K562 (cell line): ENCODE results near the gene PGBD1. TPM values are rescaled to one million over a fixed set of nuclear protein-coding genes. Genes with fewer than 3 reads are reported as not detected.

Experiments
- ATAC-seq: fragments of 200-7000 bp; cut with Tn5 transposase; 3 replicates; pipeline ENCODE4 v1.9.1; 2020; ENCODE audit warnings: moderate library complexity
- BruUV-seq: library from RNA; stranded (reverse); fragments of 400-500 nt; replicated peaks from 2 replicates; lab custom pipeline; 2021; lab: Mats Ljungman, UMichigan
- CTCF ChIA-PET: fragments of 300-600 bp; formaldehyde crosslinking; extraction: SDS; loops from one replicate; lab custom pipeline; 2021; ENCODE audit warnings: low intra/inter-chr PET ratio; lab: Yijun Ruan, JAX
- POLR2A ChIA-PET: fragments of 300-600, 350-650 bp; sonication (Branson Sonifier 250); formaldehyde crosslinking; extraction: SDS; loops from one replicate; lab custom pipeline; 2021; ENCODE audit warnings: antibody characterized with exemption, inconsistent platforms; lab: Yijun Ruan, JAX
- DNase-seq, 4 experiments: peaks; one replicate each; pipeline versions ENCODE4 v3.0.0 to v3.0.0-alpha.2; 2011 to 2018; ENCODE audit warnings: low spot score in 3 of 4, mixed read lengths in 3 of 4; ENCODE audit errors: extremely low read depth in 1 of 4
- FAIRE-seq: peaks from 2 replicates; lab custom pipeline; 2011; peaks lifted over from hg19 to GRCh38; lab: Jason Lieb, UNC
- H2AFZ ChIP-seq: 2 replicates; pipeline ENCODE4 v1.6.0; 2011; ENCODE audit warnings: low read depth, low read length, control low read depth, inconsistent platforms
- H3K27ac ChIP-seq: fragments of 200-600 bp; 3 replicates; pipeline ENCODE4 v1.8.0; 2011; ENCODE audit warnings: low read depth, mild to moderate bottlenecking, control low read depth, inconsistent platforms, low read length, moderate library complexity, mixed read lengths; ENCODE audit errors: extremely low read depth
- H3K27me3 ChIP-seq, 2 experiments: fragments of 300-600 bp in 1 of 2; 2 replicates in 1 of 2; 3 replicates in 1 of 2; pipeline versions ENCODE4 v1.6.0 to v1.8.0; 2011; ENCODE audit warnings: inconsistent platforms in 2 of 2, low read length in 2 of 2, mild to moderate bottlenecking in 1 of 2, mixed read lengths in 1 of 2, moderate library complexity in 1 of 2; ENCODE audit not compliant: control insufficient read depth in 2 of 2, insufficient read depth in 2 of 2
- H3K36me3 ChIP-seq: fragments of 300-600 bp; 3 replicates; pipeline ENCODE4 v1.8.0; 2011; ENCODE audit warnings: mild to moderate bottlenecking, low read length, inconsistent platforms; ENCODE audit not compliant: control insufficient read depth, insufficient read depth
- H3K4me1 ChIP-seq, 2 experiments: fragments of 200-600 bp in 1 of 2; replicated peaks in 1 of 2; 2 replicates in 1 of 2; 3 replicates in 1 of 2; pipeline versions ENCODE4 v1.5.1 to v1.8.0; 2011; ENCODE audit warnings: inconsistent platforms in 2 of 2, low read length in 2 of 2, mild to moderate bottlenecking in 1 of 2, mixed read lengths in 1 of 2, moderate library complexity in 1 of 2; ENCODE audit not compliant: control insufficient read depth in 2 of 2, insufficient read depth in 2 of 2
- H3K4me2 ChIP-seq: 2 replicates; pipeline ENCODE4 v1.6.1; 2011; ENCODE audit warnings: low read length, control low read depth, inconsistent platforms, mixed read lengths; ENCODE audit not compliant: insufficient read depth
- H3K4me3 ChIP-seq: fragments of 200-600 bp; sonication (generic), shearing (Covaris generic); 2 replicates; pipeline ENCODE4 v1.5.1; 2016; ENCODE audit warnings: control low read depth, inconsistent platforms
- H3K79me2 ChIP-seq: fragments of 200-600 bp; 3 replicates; pipeline ENCODE4 v1.8.0; 2011; ENCODE audit warnings: low read length, inconsistent platforms; ENCODE audit not compliant: control insufficient read depth, insufficient read depth
- H3K9ac ChIP-seq, 2 experiments: 2 replicates each; pipeline versions ENCODE4 v1.6.0 to v1.6.1; 2011; ENCODE audit warnings: low read depth in 2 of 2, low read length in 2 of 2, control low read depth in 1 of 2, inconsistent platforms in 1 of 2, mild to moderate bottlenecking in 1 of 2, mixed read lengths in 1 of 2; ENCODE audit not compliant: insufficient read depth in 1 of 2
- H3K9me1 ChIP-seq: one replicate; pipeline ENCODE4 v1.6.0; 2011; ENCODE audit warnings: inconsistent platforms, mild to moderate bottlenecking, low read length, moderate library complexity; ENCODE audit not compliant: control insufficient read depth, insufficient read depth
- H3K9me3 ChIP-seq: replicated peaks from 2 replicates; pipeline ENCODE4 v1.5.1; 2011; ENCODE audit warnings: low read depth, low read length, inconsistent platforms; ENCODE audit not compliant: control insufficient read depth, insufficient read depth
- H4K20me1 ChIP-seq: replicated peaks from 2 replicates; pipeline ENCODE4 v1.6.1; 2011; ENCODE audit warnings: low read length, inconsistent platforms, mixed read lengths; ENCODE audit not compliant: control insufficient read depth, insufficient read depth
- AFF1 ChIP-seq, 2 experiments: fragments of 450-650 bp; IDR thresholded peaks; 2 replicates each; pipeline ENCODE4 v1.6.1; 2018; ENCODE audit warnings: mild to moderate bottlenecking in 2 of 2, low read depth in 1 of 2; ENCODE audit not compliant: partially characterized antibody in 2 of 2
- ARHGAP35 ChIP-seq: fragments of 450-650 bp; IDR thresholded peaks from 2 replicates; pipeline ENCODE4 v1.6.1; 2018; ENCODE audit not compliant: partially characterized antibody
- ARID1B ChIP-seq: fragments of 450-650 bp; IDR thresholded peaks from 2 replicates; pipeline ENCODE4 v1.6.1; 2016; ENCODE audit warnings: antibody characterized with exemption, mild to moderate bottlenecking, inconsistent platforms
- ARNT ChIP-seq, 2 experiments: fragments of 450-650 bp; IDR thresholded peaks; 2 replicates each; pipeline ENCODE4 v1.6.1; 2016; ENCODE audit warnings: mild to moderate bottlenecking in 1 of 2
- C11orf30 ChIP-seq: fragments of 450-650 bp; IDR thresholded peaks from 2 replicates; pipeline ENCODE4 v1.6.1; 2016; ENCODE audit warnings: low read depth, mild to moderate bottlenecking
- CHD1 ChIP-seq: fragments of 200-600 bp; sonication (generic); IDR thresholded peaks from one replicate; pipeline ENCODE4 v1.6.1; 2012; ENCODE audit warnings: mild to moderate bottlenecking, moderate library complexity, low read length, inconsistent platforms
- E2F4 ChIP-seq: sonication (generic); formaldehyde crosslinking; IDR thresholded peaks from 2 replicates; pipeline ENCODE4 v1.8.0; 2022; ENCODE audit warnings: mild to moderate bottlenecking, low read depth, missing genetic modification reagents
- JUN ChIP-seq, 2 experiments: sonication (generic) in 1 of 2; formaldehyde crosslinking in 1 of 2; IDR thresholded peaks; 2 replicates each; pipeline versions ENCODE4 v1.6.1 to v1.8.0; 2012 to 2022; ENCODE audit warnings: borderline replicate concordance in 2 of 2, mild to moderate bottlenecking in 2 of 2, improper control_type of control experiment in 1 of 2, low read depth in 1 of 2, low read length in 1 of 2, missing genetic modification reagents in 1 of 2
- JUNB ChIP-seq: fragments of 450-650 bp; formaldehyde crosslinking; conservative IDR thresholded peaks from 2 replicates; pipeline ENCODE4 v1.4.0; 2020; ENCODE audit warnings: mild to moderate bottlenecking
- KAT7 ChIP-seq: sonication (generic); formaldehyde crosslinking; IDR thresholded peaks from 2 replicates; pipeline ENCODE4 v1.8.0; 2022; ENCODE audit warnings: missing genetic modification reagents, mild to moderate bottlenecking, borderline replicate concordance
- MAFK ChIP-seq: IDR thresholded peaks from 2 replicates; pipeline ENCODE4 v1.6.1; 2011; ENCODE audit warnings: low read length, improper control_type of control experiment
- MIER1 ChIP-seq: fragments of 450-650 bp; IDR thresholded peaks from 2 replicates; pipeline ENCODE4 v1.6.1; 2016; ENCODE audit warnings: antibody characterized with exemption, mild to moderate bottlenecking, low read depth
- NCOA1 ChIP-seq: fragments of 450-650 bp; IDR thresholded peaks from 2 replicates; pipeline ENCODE4 v1.6.1; 2016; ENCODE audit warnings: low read depth
- NR1H2 ChIP-seq: sonication (generic); formaldehyde crosslinking; IDR thresholded peaks from 2 replicates; pipeline ENCODE4 v1.4.0; 2020; ENCODE audit warnings: mild to moderate bottlenecking, missing genetic modification reagents
- RHOXF2B ChIP-seq: fragments of 250-450 bp; sonication (Bioruptor Pico); conservative IDR thresholded peaks from 2 replicates; pipeline ENCODE4 v1.5.1; 2021
- SMARCA5 ChIP-seq: fragments of 450-650 bp; IDR thresholded peaks from 2 replicates; pipeline ENCODE4 v1.6.1; 2016
- SMARCE1 ChIP-seq: fragments of 450-650 bp; IDR thresholded peaks from 2 replicates; pipeline ENCODE4 v1.7.1; 2016; ENCODE audit warnings: mild to moderate bottlenecking
- WGBS: fragments of 100-300 bp; shearing (Covaris generic); methylation state at CpG from one replicate; pipeline ENCODE4 v1.1.6; 2016; ENCODE audit warnings: low coverage, mixed read lengths; ENCODE audit not compliant: insufficient coverage; ENCODE audit errors: missing lambda C conversion rate; 5-methylcytosine and 5-hydroxymethylcytosine counted together
- in situ Hi-C: fragments of 300-500 bp; cut with MboI; formaldehyde crosslinking; loops from 4 replicates; pipeline ENCODE4 v1.15.0; 2018; ENCODE audit warnings: inconsistent platforms, mixed read lengths
- intact Hi-C: fragments of 100-400 bp; cut with micrococcal nuclease; formaldehyde crosslinking; loops from 2 replicates; pipeline ENCODE4 v1.14.2; 2022
- polyA plus RNA-seq, 8 experiments: library from polyadenylated mRNA; depleted of rRNA in 4 of 8; stranded (reverse) in 5 of 8; unstranded in 3 of 8; fragments of >200 nt; fragmentation: Nextera tagmentation in 2 of 8; fragmentation: Illumina TruSeq in 1 of 8; extraction: Ambion mirVana in 2 of 8; extraction: Trizol in 1 of 8; gene quantifications; 2 replicates each; pipeline versions ENCODE4 v1.2.1 to v1.2.3, GENCODE V29; 2011 to 2014; ENCODE audit warnings: inconsistent platforms in 1 of 8, missing spikeins in 1 of 8
- total RNA-seq, 7 experiments: library from RNA; depleted of rRNA in 6 of 7; stranded (reverse); fragments of >200 nt in 6 of 7; fragmentation: Illumina TruSeq in 2 of 7; extraction: Trizol in 2 of 7; gene quantifications; 2 replicates each; pipeline versions ENCODE4 v1.2.1 to v1.2.3, GENCODE V29; 2011 to 2021; ENCODE audit warnings: low replicate concordance in 1 of 7

Gene PGBD1
- total and polyA plus RNA-seq, 9 of the 15 experiments (the other 6 are each of a cell fraction or from before 2014, with no cell fraction given) = 3.3 to 9.0 (median 7.3) TPM

GRCh38 chr6:28333047-28333446 is 51.7 kb downstream of the PGBD1 start (continued):
- TF ChIP-seq KAT7 (CRISPR knock-in tag) (0 out of 2 replicates have a peak, but pooled peaks have one; percentile 28), C11orf30 (peak; percentile 99)

GRCh38 chr6:28333599-28334018 is 52.2 kb downstream of the PGBD1 start:
- H3K9me1 ChIP-seq = no peaks in the 10 kb centered on the region
- intact Hi-C loops = no loop called here
- ChIA-PET POLR2A (interaction anchor here (0.9 to 6.4 kb wide), 7 partner anchors 10 to 193 kb away, joined by 3 to 53 read pairs (median 5); partner anchors contain the start of genes ZKSCAN3, ZKSCAN8 and ZSCAN26), CTCF (no interaction called here)
- H3K4me3 ChIP-seq = no peak overlapping the region
- peak overlapping the region; percentile 29; the same call in 1 of the 2 replicates for H3K4me2 ChIP-seq
- H3K4me1 ChIP-seq = peaks cover 23 to 45% of the 10 kb centered on the region in 2 experiments
- H4K20me1 ChIP-seq = no peaks in the 10 kb centered on the region
- peak overlapping the region; percentile 31 to 99; a peak in 3 of 4 replicates for H3K9ac ChIP-seq
- FAIRE-seq (peak; percentile 37), ATAC-seq (no peak), DNase-seq (peak in 1 of 4 experiments; percentile 35)
- no peaks in the 10 kb centered on the region for H3K36me3 ChIP-seq
- no peaks in the 10 kb centered on the region for H3K27me3 ChIP-seq
- peaks cover 34% of the 10 kb centered on the region for H3K79me2 ChIP-seq
- whole genome bisulfite sequencing = 10% methylated on average over 1 of the region's 1 CpG
- H3K9me3 ChIP-seq = no peaks in the 10 kb centered on the region
- peak overlapping the region; percentile 70 for H2AFZ ChIP-seq
- peak overlapping the region; percentile 98 for H3K27ac ChIP-seq
- no TSS peak for BruUV-seq
- in situ Hi-C loops = no loop called here
- peak in 1 of 2 experiments; percentile 42 for TF ChIP-seq AFF1 (IDR thresholded peaks at IDR 0.05; ENCODE audit: low read depth in 1 of 2, partially characterized antibody in 2 of 2)
- TF ChIP-seq SMARCE1 = 0 out of 2 replicates have a peak, but pooled peaks have one; percentile 15
- no peak for TF ChIP-seq CHD1
- peak; percentile 29; the same call in 1 of the 2 replicates for TF ChIP-seq NCOA1
- no peak for TF ChIP-seq JUN (IDR thresholded peaks at IDR 0.05; ENCODE audit: borderline replicate concordance, low read depth, low read length)
- TF ChIP-seq JUN (CRISPR knock-in tag; IDR thresholded peaks at IDR 0.05; ENCODE audit: borderline replicate concordance) = no peak
- no peak for TF ChIP-seq E2F4 (CRISPR knock-in tag)
- no peak for TF ChIP-seq JUNB (CRISPR knock-in tag)
- 0 out of 2 replicates have a peak, but pooled peaks have one; percentile 33 for TF ChIP-seq MIER1
- no peak for TF ChIP-seq MAFK
- TF ChIP-seq NR1H2 (CRISPR knock-in tag) = no peak
- TF ChIP-seq ARNT (IDR thresholded peaks at IDR 0.05) = 0 out of 4 replicates have a peak, but pooled peaks of 1 of the 2 experiments have one; percentile 29
- peak; percentile 74 for TF ChIP-seq SMARCA5
- TF ChIP-seq RHOXF2B (CRISPR knock-in tag) = 0 out of 2 replicates have a peak, but pooled peaks have one; percentile 13
- TF ChIP-seq ARHGAP35 = peak; percentile 66
- TF ChIP-seq ARID1B = peak; percentile 7; the same call in 1 of the 2 replicates
